Heart left ventricle (tissue), 16 donors: ENCODE data around the gene AHR. TPM values are rescaled to one million over a fixed set of nuclear protein-coding genes. Genes with fewer than 3 reads are reported as not detected.

Experiments
- ATAC-seq, 4 donors: fragments of 200-7000 bp; cut with Tn5 transposase; one replicate each; pipeline ENCODE4 v1.9.1; 2020 to 2022; ENCODE audit warnings: moderate library complexity in 4 of 4, mild to moderate bottlenecking in 3 of 4, moderate number of reproducible peaks in 1 of 4
- DNase-seq, 5 donors: peaks; one replicate each; pipeline ENCODE4 v3.0.0-alpha.2; 2020
- H3K27ac ChIP-seq, 12 donors: fragments of 200-600 bp; sonication (generic) in 4 of 12; one replicate each; pipeline versions ENCODE4 v1.5.0 to v1.8.0; 2016 to 2022; ENCODE audit warnings: mild to moderate bottlenecking in 2 of 12
- H3K27me3 ChIP-seq, 9 donors: fragments of 200-600 bp; sonication (generic) in 2 of 9; one replicate each; pipeline versions ENCODE4 v1.5.1 to v1.8.0; 2016 to 2022; ENCODE audit warnings: mild to moderate bottlenecking in 3 of 9
- H3K36me3 ChIP-seq, 9 donors: fragments of 200-600 bp; sonication (generic) in 2 of 9; one replicate each; pipeline versions ENCODE4 v1.5.0 to v1.8.0; 2018 to 2022; ENCODE audit warnings: mild to moderate bottlenecking in 2 of 9
- H3K4me1 ChIP-seq, 12 donors: fragments of 200-600 bp; sonication (generic) in 4 of 12; one replicate each; pipeline versions ENCODE4 v1.5.0 to v1.8.0; 2016 to 2022; ENCODE audit warnings: mild to moderate bottlenecking in 3 of 12
- H3K4me3 ChIP-seq, 12 donors: fragments of 200-600 bp; sonication (generic) in 4 of 12; one replicate each; pipeline versions ENCODE4 v1.5.0 to v1.8.0; 2017 to 2022; ENCODE audit warnings: mild to moderate bottlenecking in 9 of 12, moderate library complexity in 4 of 12
- H3K9me3 ChIP-seq, 12 donors: fragments of 200-600 bp; sonication (generic) in 4 of 12; one replicate each; pipeline versions ENCODE4 v1.5.0 to v1.8.0; 2016 to 2022; ENCODE audit warnings: mild to moderate bottlenecking in 1 of 12
- CTCF ChIP-seq, 12 donors: fragments of 200-600 bp; sonication (generic) in 4 of 12; IDR thresholded peaks; one replicate each; pipeline versions ENCODE4 v1.5.0 to v1.8.0; 2018 to 2022; ENCODE audit warnings: antibody characterized with exemption in 12 of 12, mild to moderate bottlenecking in 5 of 12
- POLR2A ChIP-seq, 2 donors: fragments of 450-650 bp; IDR thresholded peaks; one replicate each; pipeline ENCODE4 v1.6.1; 2017; ENCODE audit warnings: antibody characterized with exemption in 2 of 2, mild to moderate bottlenecking in 2 of 2, moderate library complexity in 2 of 2
- WGBS, 4 donors: extraction: QIAGEN DNeasy Blood & Tissue Kit in 2 of 4; methylation state at CpG; one replicate each; pipeline versions ENCODE4 v1.1.5 to v1.1.7; 2013 to 2018; 5-methylcytosine and 5-hydroxymethylcytosine counted together
- intact Hi-C, 10 donors: fragments of 100-400 bp; cut with DNase I; formaldehyde crosslinking; loops; one replicate each; pipeline versions ENCODE4 v1.11.1 to v1.14.2; 2022
- polyA plus RNA-seq, 2 donors: library from polyadenylated mRNA; stranded (reverse); fragments of 200-250 nt; gene quantifications; one replicate each; pipeline ENCODE4 v1.2.3, GENCODE V29; 2013
- total RNA-seq, 9 donors: library from RNA; depleted of rRNA in 2 of 9; stranded (reverse); fragments of >200 nt in 2 of 9; fragmentation: NEBNext Ultra II Directional in 3 of 9; extraction: Animal tissue kit (Norgen Biotek cat#: 25700) in 3 of 9; gene quantifications; one replicate each; pipeline versions ENCODE4 v1.1.0 to v1.2.4, GENCODE V29; 2016 to 2023
- donor health status: ischemic (EF 13 %, LVEDD 7.1; RV severe dilation, severe dysfunction).
- donor health status: healthy with polysubstance abuse.
- donor health status: DM: no; HTN: yes; CAD: no.
- donor health status: DM: no; HTN: no; CAD: no.
- donor health status: ischemic (EF 25% LVEDD 6.9; RV normal size, moderate dysfunction).
- donor health status: ischemic (EF 25% LVEDD 5.7; RV mildly dilated, moderate dysfunction).
- donor health status: healthy.
- donor health status: DM: yes; HTN: yes; CAD: no.
- donor health status: ischemic (EF 35%, LVEDD 5.7; RV mildly dilated, moderate dysfunction).
- donor health status: nonischemic (EF 11% LVEDD 7.7; RV severe dilation, severe dysfunction).
- donor health status: DM: yes; HTN: yes; CAD: no.
- donor health status: PGD.
- donor health status: ischemic (EF 29% LVEDD 5.4; RV normal size, mild dysfunction).
- donor health status: nonischemic (EF 23%, LVEDD 6.1; RV moderate dilation, normal function).

AHR gene
- total and polyA plus RNA-seq, 11 donors: 6.0 to 84.6 (median 40.8) TPM

GRCh38 chr7:17311952-17312351 lies 13.5 kb downstream of the AHR start:
- intact Hi-C loops: no loop called here
- no peak for DNase-seq
- H3K36me3 ChIP-seq: peaks cover 0 to 42% (median 30%) of the 10 kb centered on the region in 9 donors
- peaks cover 0 to 75% (median 34%) of the 10 kb centered on the region in 12 donors for H3K4me1 ChIP-seq
- no peak overlapping the region for H3K4me3 ChIP-seq
- H3K9me3 ChIP-seq: no peaks in the 10 kb centered on the region
- H3K27ac ChIP-seq: peak overlapping the region in 8 of 12 donors; percentile 16 to 71 (median 38)
- TF ChIP-seq POLR2A (IDR thresholded peaks at IDR 0.05) (no peak), CTCF (IDR thresholded peaks at IDR 0.05) (no peak)
- H3K27me3 ChIP-seq: no peaks in the 10 kb centered on the region
- ATAC-seq: peak in 1 of 4 donors; percentile 55
- 64 to 70% (median 67%) methylated on average over 3 of the region's 3 CpGs for WGBS, 4 donors

- Histone ChIP-seq H3K36me3 (peaks cover 0 to 45% (median 30%) of the 10 kb centered on the region in 9 donors), H3K4me1 (peaks cover 0 to 68% (median 30%) of the 10 kb centered on the region in 12 donors), H3K27me3 (no peaks in the 10 kb centered on the region), H3K4me3 (no peak overlapping the region), H3K9me3 (no peaks in the 10 kb centered on the region), H3K27ac (peak overlapping the region in 11 of 12 donors; percentile 5 to 71 (median 43))
- DNase-seq (no peak), ATAC-seq (no peak)
- intact Hi-C loops: no loop called here
- WGBS, 4 donors: 64 to 80% (median 69%) methylated on average over 2 of the region's 2 CpGs
- TF ChIP-seq CTCF (IDR thresholded peaks at IDR 0.05) (no peak), POLR2A (IDR thresholded peaks at IDR 0.05) (no peak)
Measured at GRCh38 chr7:17312641-17313040, 14.2 kb downstream of the AHR start.

DNA sequence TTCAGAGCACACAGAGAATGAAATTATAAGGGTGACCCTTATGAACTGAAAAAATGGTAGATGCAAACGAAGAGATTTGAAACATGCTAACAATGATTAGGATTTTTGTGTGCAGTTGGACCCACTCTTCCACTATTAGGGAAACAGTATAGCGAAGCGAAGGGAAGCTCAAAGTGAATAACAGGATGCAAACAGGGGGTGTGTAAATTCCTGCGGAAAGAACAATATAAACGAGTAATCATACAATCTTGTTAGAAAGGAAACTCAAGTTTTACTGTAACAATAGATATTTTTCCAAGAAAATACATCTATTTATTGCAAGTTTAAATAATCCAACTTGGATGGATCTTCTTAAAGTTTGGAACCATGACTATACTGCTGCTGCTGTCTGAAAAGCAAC lies 14.7 kb downstream of the AHR start:
- intact Hi-C loops: no loop called here
- H3K27me3 ChIP-seq: no peaks in the 10 kb centered on the region
- peaks cover 0 to 68% (median 28%) of the 10 kb centered on the region in 12 donors for H3K4me1 ChIP-seq
- H3K9me3 ChIP-seq: no peaks in the 10 kb centered on the region
- TF ChIP-seq CTCF (IDR thresholded peaks at IDR 0.05) (no peak), POLR2A (IDR thresholded peaks at IDR 0.05) (no peak)
- peak overlapping the region; percentile 5 to 71 (median 46) for H3K27ac ChIP-seq
- DNase-seq (no peak), ATAC-seq (peak in 2 of 4 donors; percentile 48 to 68)
- H3K4me3 ChIP-seq: peak overlapping the region in 1 of 12 donors; percentile 0
- WGBS, 4 donors: 61 to 75% (median 69%) methylated on average over 5 of the region's 5 CpGs
- H3K36me3 ChIP-seq: peaks cover 0 to 45% (median 30%) of the 10 kb centered on the region in 9 donors

- Histone ChIP-seq H3K4me1 (peaks cover 6 to 82% (median 44%) of the 10 kb centered on the region in 12 donors), H3K27ac (peak overlapping the region in 2 of 12 donors; percentile 22 to 42), H3K9me3 (no peaks in the 10 kb centered on the region)
Measured at GRCh38 chr7:17315974-17316373, 17.5 kb downstream of the AHR start.

More at GRCh38 chr7:17315974-17316373, 17.5 kb downstream of the AHR start:
- TF ChIP-seq CTCF (IDR thresholded peaks at IDR 0.05): no peak
- no peak for TF ChIP-seq POLR2A (IDR thresholded peaks at IDR 0.05)
- DNase-seq: no peak
- H3K4me3 ChIP-seq: no peak overlapping the region
- no peaks in the 10 kb centered on the region for H3K27me3 ChIP-seq
- no peak for ATAC-seq
- peaks cover 0 to 39% (median 17%) of the 10 kb centered on the region in 9 donors for H3K36me3 ChIP-seq
- intact Hi-C loops: no loop called here
